Esophagus muscularis mucosa (tissue), 4 donors: ENCODE measurements around the gene MAFG.

Experiments used
- CTCF ChIP-seq, 3 experiments: fragments of 200-600 bp in 2 of 3; fragments of 450-650 bp in 1 of 3; sonication (generic) in 2 of 3; IDR thresholded peaks; one replicate each; pipeline ENCODE4 v1.5.1; 2017 to 2019; ENCODE audit warnings: antibody characterized with exemption in 3 of 3, mild to moderate bottlenecking in 2 of 3, moderate library complexity in 1 of 3
- EP300 ChIP-seq: sonication (generic); formaldehyde crosslinking; IDR thresholded peaks from one replicate; pipeline ENCODE4 v1.6.1; 2017; ENCODE audit warnings: antibody characterized with exemption
- POLR2A ChIP-seq: fragments of 450-650 bp; IDR thresholded peaks from one replicate; pipeline ENCODE4 v1.6.1; 2017; ENCODE audit warnings: antibody characterized with exemption, moderate library complexity, mild to moderate bottlenecking, low read depth
- POLR2AphosphoS5 ChIP-seq, 2 donors: sonication (generic); formaldehyde crosslinking; IDR thresholded peaks; one replicate each; pipeline ENCODE4 v1.6.1; 2017; ENCODE audit warnings: antibody characterized with exemption in 2 of 2

GRCh38 chr17:81905424-81905875 is 22.1 kb downstream of the MAFG start:
- TF ChIP-seq CTCF (IDR thresholded peaks at IDR 0.05) (no peak), POLR2A (no peak), EP300 (no peak), POLR2AphosphoS5 (IDR thresholded peaks at IDR 0.05) (no peak)
